ENCODE data around the gene SLC43A3. TPM values are rescaled to one million over a fixed set of nuclear protein-coding genes. Genes with fewer than 3 reads are reported as not detected.

Gene SLC43A3
- total and polyA plus RNA-seq, 2 of the 4 experiments (the other 2 are of a cell fraction) = 12.7 to 21.1 TPM

GRCh38 chr11:57397394-57397990 lies 29.4 kb downstream of the SLC43A3 start:
- H3K9me1 ChIP-seq (ENCODE audit: insufficient read depth, low read length) = no peaks in the 10 kb centered on the region
- no peaks in the 10 kb centered on the region for H3K9me3 ChIP-seq (ENCODE audit: control insufficient read depth, insufficient read depth, low read length)

More at GRCh38 chr11:57397394-57397990, 29.4 kb downstream of the SLC43A3 start:
- H2BK120ac ChIP-seq (ENCODE audit: low read depth, low read length) = no peak overlapping the region
- DNase-seq = no peak
- no peak overlapping the region for H3K18ac ChIP-seq (ENCODE audit: low read depth, low read length)
- no TSS peak for BruUV-seq (replicated peaks)
- H2AK5ac ChIP-seq (ENCODE audit: low read depth, low read length) = no peak overlapping the region
- no peak overlapping the region for H2AFZ ChIP-seq (replicated peaks; ENCODE audit: low read length, poor library complexity)
- H2AK9ac ChIP-seq (replicated peaks; ENCODE audit: low read depth, low read length, poor library complexity) = no peak overlapping the region
- TF ChIP-seq MAFK (IDR thresholded peaks at IDR 0.05; ENCODE audit: low read depth, low read length) (no peak), ELK1 (IDR thresholded peaks at IDR 0.05; ENCODE audit: borderline replicate concordance, low read depth, low read length) (no peak), NFE2L2 (IDR thresholded peaks at IDR 0.05; ENCODE audit: low read depth, low read length) (no peak), SMC3 (IDR thresholded peaks at IDR 0.05; ENCODE audit: low read depth, low read length) (no peak), RFX5 (IDR thresholded peaks at IDR 0.05; ENCODE audit: low read depth, low read length) (no peak)
- ATAC-seq (ENCODE audit: low read depth) = no peak
- no peaks in the 10 kb centered on the region for H3K79me1 ChIP-seq (ENCODE audit: low read depth in 1 of 2, low read length in 2 of 2)
- H2BK20ac ChIP-seq (ENCODE audit: low read depth, low read length) = no peak overlapping the region
- H3K14ac ChIP-seq (replicated peaks; ENCODE audit: low read depth, low read length) = no peak overlapping the region
- peaks cover 50% of the 10 kb centered on the region for H3K27me3 ChIP-seq (ENCODE audit: control insufficient read depth, insufficient read depth, low read length)
- H3K27ac ChIP-seq (ENCODE audit: insufficient read depth, low read length) = no peak overlapping the region
- intact Hi-C loops (cut with micrococcal nuclease) (no loop called here), dilution Hi-C loops (cut with HindIII; ENCODE audit: low sequenced_read_pairs, unreplicated experiment) (no loop called here), in situ Hi-C loops (cut with MboI; ENCODE audit: low sequenced_read_pairs) (no loop called here)
- H4K5ac ChIP-seq (ENCODE audit: low read depth, low read length) = no peak overlapping the region
- H3K23ac ChIP-seq (ENCODE audit: low read depth, low read length) = no peak overlapping the region
- no peak overlapping the region for H3K9ac ChIP-seq (ENCODE audit: low read depth, low read length)
- ChIA-PET CTCF (no interaction called here), POLR2A (ENCODE audit: unreplicated experiment) (no interaction called here)
- 68% methylated on average over 4 of the region's 4 CpGs; no CpG with 5 or more reads in 1 of the 2 experiments for WGBS, 2 experiments (ENCODE audit: extremely low coverage in 2 of 2, insufficient read length in 1 of 2)
- H3K36me3 ChIP-seq (ENCODE audit: control insufficient read depth, insufficient read depth, low read length) = no peaks in the 10 kb centered on the region
- H4K8ac ChIP-seq (ENCODE audit: low read depth in 2 of 2, low read length in 2 of 2) = no peak overlapping the region
- no peaks in the 10 kb centered on the region; the same call in 1 of the 2 replicates for H4K20me1 ChIP-seq (ENCODE audit: insufficient read depth, low read length)
- H2BK5ac ChIP-seq (ENCODE audit: low read depth, low read length, poor library complexity, severe bottlenecking) = no peak overlapping the region
- no peaks in the 10 kb centered on the region for H3K4me1 ChIP-seq (ENCODE audit: control insufficient read depth, insufficient read depth, low read length)
- H3K4ac ChIP-seq (ENCODE audit: low read depth, low read length) = no peak overlapping the region
- H4K91ac ChIP-seq (ENCODE audit: insufficient read depth, low read depth, low read length) = no peak overlapping the region
- no peak overlapping the region for H3K4me2 ChIP-seq (ENCODE audit: low read depth, low read length)
- H2BK15ac ChIP-seq (ENCODE audit: low read depth, low read length) = no peak overlapping the region
- no peak overlapping the region for H3K4me3 ChIP-seq (ENCODE audit: insufficient read depth, low read depth, low read length)
- no peak overlapping the region for H3K56ac ChIP-seq (ENCODE audit: extremely low read depth, insufficient read depth, low read length)

Data from IMR-90 (cell line).